Measurements from ENCODE around the gene KRTAP10-5.
"Not testable (repeated sequence)": the region's sequence is repeated elsewhere in the genome, so short reads cannot be mapped to it uniquely, and the experiment has no call there.

KRTAP10-5 gene

DNA sequence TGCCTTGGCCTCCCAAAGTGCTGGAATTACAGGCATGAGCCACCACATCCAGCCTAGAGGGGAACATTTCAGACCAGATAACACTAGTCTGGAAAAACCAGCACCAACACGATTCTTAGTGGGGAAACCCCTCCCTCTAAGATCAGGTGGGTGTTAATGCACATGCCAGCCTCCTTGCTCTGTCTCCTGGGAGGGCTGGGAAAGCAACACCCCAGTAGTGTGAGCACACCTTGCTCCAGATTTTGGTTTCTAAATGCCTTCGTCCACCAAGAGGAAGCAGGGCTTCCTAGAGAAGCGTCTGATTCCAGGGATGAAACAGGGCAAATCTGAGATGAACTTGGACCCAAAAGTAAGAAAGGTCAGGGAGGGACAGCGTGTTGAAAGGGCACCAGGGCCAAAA lies 9.1 kb downstream of the KRTAP10-5 start:
- no peak for DNase-seq

DNA sequence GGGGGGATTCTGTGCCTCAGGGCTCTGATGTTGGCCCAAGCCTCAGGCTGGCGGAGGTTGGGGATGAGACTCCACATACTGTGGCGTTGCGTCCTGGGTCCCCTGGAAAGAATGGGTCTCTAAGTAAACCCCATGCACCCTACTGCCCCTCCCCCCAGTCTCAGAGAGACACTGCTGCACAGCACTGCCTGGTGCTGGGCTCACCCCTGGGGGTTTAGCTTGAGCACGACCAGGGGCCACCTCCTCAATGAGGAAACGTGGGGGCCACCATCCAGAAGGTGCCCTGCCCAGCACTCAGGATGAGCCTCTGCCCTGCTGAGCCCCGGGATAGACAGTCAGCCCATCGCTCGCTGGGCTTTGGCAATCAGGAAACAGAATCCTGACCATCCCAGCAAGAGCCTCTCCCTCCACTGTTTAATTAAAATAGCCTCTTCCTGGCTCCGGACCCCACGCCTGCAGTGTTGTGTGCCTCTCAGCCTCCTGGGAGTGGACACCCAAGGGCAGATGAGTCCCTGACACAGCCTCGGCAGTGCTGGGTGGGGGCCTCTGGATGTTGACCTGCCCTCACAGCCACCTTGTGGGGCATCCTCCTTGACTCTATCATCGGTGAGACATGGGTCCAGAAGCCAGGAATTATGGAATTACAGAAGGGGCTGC lies 10.4 kb downstream of the KRTAP10-5 start:
- no peak for DNase-seq

DNA sequence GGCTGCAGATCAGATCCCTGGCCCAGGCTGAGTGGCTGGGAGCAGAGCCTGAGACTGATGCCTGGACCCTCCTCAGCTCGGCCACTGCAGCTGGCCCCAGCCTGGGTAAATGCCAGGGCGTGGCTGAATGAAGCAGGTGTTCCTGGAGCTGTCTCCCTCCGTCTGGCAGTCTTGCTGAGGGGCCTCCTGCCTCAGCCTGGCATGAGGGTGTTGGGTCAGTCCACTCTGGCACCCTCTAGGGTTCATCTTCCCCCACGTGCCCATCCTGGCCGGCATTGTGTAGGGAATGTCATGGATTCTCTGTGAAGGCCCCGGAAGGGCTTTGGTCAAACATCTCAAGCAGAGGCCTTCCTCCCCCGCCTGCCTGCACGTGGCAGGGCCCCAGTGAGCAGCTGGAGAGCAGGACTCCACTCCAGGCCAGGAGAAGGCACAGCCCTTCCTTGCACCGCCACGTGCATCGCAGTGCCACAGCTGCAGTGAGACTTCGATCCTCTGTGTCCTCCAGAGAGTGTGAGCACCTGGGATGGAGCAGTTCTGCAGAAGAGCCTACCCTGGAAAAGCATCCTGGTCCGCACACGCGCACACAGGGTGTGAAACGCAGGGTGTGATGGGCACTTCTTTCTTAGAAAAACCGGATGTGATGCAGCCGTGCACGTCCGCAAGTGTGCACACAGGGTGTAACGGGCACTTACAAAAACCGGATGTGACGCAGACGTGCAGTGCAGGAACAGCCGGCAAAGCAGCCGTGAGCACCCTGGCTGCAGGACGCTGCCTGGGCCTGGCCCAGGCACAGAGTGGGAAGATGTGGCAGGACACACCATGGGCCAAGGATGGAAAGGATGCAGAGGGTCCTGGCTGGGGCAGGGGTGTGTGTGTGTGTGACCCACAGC lies 11.5 kb downstream of the KRTAP10-5 start:
- DNase-seq = no peak

DNA sequence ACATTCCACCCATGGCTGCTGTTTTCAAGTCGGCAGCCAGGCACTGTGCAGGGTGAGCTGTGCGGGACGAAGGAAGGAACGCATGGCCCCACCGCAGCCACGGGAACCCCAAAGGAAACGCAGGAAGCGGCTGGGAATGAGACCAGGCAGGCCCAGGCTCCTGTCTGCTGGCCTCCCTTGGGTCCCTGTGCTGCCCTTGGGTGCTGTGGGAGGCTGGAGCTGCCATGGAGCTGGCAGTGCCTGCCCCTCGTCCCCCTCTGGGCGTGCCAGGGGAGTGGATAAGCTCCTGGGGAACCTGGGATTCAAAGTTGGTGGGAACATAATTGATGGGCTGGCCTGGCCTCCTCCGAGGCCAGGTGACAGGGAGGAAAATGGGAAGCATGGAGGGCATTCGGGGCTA lies 12.1 kb downstream of the KRTAP10-5 start:
- DNase-seq = no peak

DNA sequence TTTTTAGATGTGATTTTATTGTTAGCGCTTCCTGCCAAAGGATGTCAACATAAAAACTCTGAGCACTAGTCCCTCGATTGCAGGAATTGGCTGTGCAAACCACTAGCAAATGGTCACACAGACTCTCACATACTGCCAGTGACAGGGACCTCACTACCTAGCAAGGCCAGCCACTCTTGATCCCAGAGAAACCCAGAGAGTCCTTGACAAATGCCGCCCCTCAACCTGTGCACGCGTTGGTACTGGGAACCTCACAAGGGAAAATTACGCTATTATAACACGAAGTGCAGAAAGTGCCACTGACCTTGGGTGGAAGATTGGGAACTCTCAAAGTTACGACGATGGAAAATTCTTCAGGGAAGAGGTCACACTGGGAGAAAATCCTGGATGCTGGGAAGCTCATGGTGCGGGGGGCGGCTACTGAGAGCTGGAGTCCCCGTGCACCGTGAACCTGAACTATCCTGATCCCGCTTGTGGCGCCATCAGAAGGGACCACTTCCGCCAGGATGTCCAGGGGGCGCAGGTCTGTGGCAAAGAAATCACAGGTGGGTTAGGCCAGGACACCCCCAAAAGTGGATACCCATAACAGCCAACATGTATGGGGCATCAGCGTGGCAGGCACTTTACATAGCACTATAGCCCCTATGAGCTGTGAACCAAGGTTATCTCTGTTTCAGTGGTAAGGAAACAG lies 12.8 kb downstream of the KRTAP10-5 start:
- DNase-seq = no peak

DNA sequence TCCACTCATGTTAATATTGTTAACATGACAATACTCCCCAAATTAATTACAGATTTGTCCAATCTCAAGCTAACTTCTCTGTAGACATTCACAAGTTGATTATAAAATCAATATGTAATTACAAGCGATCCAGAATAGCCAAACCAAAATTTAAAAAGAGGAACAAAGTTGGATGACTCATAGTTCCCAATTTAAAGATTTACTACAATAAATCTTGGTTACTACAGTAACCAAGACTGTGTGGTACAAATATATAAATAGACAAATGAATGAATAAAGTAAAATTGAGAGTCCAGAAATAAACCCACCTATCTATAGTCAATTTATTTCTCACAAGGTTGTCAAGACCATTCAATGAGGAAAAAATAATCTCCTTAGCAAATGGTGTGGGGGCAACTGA lies 14.0 kb downstream of the KRTAP10-5 start:
- DNase-seq = no peak

DNA sequence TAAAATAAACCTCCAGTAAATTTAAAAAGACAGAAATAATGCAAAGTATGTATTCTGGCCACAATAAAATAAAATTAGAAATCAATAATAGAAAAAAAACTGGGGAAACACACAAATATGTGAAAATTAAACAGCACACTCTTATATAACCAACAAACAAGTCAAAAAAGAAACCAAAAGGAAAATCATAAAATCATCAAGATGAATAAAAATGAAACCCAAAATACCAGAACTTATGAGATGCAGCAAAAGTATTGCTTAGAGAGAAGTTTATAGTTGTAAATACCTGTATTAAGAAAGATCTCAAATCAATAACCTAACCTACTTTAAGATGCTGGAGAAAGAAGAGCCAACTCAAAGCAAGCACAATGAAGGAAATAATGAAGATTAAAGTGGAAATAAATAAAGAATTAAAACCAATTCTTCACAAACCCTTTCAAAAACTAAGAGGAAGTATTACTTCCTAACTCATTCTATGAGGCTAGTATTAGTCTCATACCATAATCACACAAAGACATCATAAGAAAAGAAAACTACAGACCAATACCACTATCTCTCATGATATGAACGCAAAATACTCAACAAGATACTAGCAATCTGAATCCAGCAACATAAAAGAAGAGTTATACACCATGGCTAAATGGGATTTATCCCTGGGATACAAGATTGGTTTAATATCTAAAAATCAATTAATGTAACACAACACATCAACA lies 15.4 kb downstream of the KRTAP10-5 start:
- no peak for DNase-seq

DNA sequence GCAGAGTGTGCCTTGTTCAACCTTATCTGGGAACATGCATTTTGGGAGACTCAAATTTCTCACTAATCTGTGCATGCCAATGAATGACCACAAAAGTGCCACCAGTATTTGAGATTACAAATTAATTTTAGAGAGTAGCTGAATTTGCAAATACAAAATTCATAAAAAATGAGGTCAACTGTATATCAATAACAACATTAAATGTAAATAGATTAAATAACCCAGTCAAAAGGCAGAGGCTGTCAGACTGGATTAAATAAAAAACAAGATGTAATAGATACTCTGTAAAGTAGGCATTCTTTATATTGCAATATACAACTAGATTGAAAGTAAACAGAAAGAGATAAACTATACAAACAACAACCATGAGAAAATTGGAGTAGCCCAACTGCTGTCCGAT lies 16.3 kb downstream of the KRTAP10-5 start:
- DNase-seq = no peak

DNA sequence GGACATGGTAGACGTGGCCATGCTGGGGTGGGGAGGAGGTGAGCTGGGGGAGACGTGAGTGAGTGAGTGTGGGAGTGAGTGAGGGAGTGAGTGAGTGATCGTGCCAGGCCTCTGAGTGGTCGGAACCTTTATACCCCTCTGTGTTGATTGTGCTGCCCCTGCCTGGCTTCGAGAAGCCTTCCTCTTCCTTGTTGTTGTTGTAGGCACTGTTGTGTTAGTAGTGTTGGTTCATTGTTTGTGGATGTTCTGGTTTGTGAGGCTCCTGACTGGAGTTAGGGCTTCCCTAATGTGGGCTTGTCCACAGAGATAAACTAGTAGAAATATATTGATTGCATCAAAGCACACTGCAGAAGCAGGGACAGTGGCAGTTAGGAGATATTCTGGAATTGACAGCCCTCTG lies 21.7 kb downstream of the KRTAP10-5 start, which contains the start of gene KRTAP10-3:
KRTAP10-3 (minus strand) TSS at position 101 of the 400 bp plus-strand sequence; CDS start at position 21, 80 bp downstream.
- DNase-seq = no peak

DNA sequence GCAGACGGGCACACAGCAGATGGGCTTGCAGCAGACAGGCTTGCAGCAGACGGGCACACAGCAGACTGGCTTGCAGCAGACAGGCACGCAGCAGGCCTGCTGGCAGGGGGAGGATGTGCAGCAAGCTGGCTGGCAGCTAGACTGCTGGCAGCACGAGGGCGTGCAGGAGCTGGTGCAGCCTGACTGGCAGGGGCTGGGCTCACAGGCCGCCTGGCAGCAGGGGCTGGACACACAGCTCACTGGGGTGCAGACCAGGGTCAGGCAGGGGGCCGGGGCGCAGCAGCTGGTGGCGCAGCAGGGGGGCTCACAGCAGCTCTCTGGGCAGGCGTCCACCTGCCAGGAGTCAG lies 22.1 kb downstream of the KRTAP10-5 start:
- DNase-seq = not testable (repeated sequence)

DNA sequence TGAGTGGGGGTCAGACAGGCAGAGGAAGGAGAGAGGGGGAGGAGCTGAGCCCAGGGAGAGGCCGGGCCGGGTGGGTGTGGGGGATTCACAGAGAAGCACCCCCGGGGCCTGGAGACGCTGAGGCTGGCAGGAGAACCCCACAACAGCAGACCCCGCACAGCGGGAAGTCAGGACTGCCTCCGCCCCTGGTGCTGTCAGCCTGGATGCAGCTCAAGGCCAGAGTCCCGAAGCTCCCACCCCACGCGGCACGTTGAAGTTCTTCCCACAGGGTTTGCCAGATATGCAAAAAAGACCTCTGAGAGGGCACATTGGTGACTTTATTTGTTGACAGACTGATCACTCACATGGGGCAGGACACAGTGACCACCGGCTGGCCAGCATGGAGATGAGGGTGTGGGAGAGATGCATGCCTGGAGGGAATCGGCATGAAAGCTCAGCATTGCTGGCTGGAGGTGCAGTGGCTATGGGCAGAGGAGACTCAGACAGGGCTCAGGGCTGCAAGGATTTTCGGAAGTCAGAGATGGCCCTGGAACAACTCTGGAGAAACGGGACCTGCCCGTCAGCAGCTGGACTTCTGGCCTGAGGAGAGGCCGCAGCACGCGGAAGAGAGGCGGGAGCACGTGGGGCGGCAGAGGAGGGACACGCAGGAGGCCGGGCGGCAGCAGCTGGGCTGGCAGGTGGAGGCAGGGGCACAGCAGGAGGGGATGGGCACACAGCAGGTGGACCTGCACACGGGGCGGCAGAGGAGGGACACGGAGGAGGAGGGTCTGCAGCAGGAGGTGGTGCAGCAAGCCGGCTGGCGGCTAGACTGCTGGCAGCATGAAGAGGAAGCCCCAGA lies 22.7 kb downstream of the KRTAP10-5 start:
- no peak for DNase-seq

DNA sequence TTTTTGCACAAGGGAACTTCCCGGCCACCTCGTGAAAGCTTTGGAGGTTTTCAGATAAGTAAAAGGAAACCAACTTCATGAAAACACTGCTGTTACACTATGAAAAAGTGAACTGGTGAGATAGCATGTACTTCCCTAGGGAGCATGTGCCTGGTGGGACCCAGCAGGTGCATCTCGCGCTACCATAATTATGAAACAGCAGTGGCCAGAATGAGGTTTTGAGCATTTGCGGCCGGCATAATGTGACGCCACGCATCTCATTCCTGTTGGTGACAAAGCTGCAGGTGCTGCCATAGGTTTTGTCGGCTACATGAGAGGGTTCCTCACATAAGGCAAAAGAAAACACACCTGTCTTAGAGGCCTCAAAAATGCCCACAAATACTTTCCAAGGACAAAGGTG lies 23.5 kb downstream of the KRTAP10-5 start:
- DNase-seq = no peak

DNA sequence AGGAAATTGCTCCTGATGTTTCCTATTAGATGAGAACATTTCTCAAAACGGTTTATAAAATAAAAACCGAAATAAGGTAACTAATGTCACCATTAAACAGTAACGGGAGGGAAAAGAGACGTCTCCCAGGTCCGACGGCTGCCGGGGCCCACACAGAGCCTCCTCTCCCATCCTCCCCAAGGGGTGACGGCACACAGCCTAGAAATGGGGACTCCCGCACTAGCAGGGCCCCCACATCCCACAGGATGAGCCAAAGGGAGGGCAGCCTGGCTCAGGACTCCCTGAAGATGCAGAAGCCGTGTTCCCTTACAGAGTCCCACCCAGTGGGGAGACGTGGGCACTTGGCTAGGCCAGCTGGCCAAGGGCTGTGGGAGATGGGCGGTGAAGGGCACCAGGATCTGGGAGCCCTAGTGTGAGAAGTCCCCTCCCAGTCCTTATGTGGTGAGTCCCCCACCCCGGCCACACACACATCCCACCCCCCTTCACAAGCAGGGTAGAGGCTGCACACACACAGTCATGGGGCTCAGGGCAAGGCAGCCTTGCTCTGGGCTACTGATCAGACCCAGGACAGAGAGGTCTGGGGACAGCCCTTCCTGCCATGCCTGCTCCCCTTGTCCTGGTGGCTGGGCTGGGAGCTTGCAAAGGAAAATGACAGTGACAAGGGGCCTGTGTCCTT lies 25.1 kb downstream of the KRTAP10-5 start:
- DNase-seq = no peak

DNA sequence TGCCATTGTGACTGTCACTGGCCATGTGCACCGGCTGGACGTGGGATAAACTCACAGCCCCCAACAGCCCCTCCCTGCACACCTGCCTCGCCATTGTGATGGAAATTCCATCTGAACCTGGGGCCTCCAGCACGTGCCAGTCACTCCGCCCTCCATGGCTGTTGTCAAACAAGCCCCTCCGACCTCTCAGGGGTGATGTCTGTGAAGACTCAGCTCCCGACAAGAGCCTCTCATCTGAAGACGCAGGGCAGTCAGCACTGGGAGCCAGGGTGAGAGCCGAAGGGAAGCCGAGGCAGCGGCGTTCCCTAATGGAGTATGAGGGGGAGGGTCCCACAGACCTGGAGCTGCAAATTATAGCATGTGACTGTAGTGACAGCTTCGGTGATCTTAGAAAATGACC lies 27.7 kb downstream of the KRTAP10-5 start:
- no peak for DNase-seq

DNA sequence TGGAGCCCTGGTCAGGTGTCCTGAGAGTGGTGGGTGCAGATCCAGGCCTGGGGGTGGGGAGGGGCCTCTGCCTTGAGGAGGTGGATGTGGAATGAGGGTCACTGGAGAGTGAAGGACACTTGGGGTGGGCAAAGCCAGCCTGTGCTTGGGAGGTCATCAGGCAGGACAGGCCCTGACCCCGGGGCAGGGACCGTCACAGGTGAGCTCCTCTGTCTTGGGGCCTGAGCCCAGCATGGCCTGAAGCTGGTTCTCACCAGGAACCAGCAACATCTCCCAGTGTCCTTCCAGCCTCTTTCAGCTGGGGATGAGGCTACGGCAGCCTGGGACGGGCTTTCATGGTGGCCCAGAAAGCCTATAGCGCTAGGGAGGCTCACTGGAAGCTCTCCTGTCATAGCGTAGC lies 28.3 kb downstream of the KRTAP10-5 start:
- no peak for DNase-seq

DNA sequence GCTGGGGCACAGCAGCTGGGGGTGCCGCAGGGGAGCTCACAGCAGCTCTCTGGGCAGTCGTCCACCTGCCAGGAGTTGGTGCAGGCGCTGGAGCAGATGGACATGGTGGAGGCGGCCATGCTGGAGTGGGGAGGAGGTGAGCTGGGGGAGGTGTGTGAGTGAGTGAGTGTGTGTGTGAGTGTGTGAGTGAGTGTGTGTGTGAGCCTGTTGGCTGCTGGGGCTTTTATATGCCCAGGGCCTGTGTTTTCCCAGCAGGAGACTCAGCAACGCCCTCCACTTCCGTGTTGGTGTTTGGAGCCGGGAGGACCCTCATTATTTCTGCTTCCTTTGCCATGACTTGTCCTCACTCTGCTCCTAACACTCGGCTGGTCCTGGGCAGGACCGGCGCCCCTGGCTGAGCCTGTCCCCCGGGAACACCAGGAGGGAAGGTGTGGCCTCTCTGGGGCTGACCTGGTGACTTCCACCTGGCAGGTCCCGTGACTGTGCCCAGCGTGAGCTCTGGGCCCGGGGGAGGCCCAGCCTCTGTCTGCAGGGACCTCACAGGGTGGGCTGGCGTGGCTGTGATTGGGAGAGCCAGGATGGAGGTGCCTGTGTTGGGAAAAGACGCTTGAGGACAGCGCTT lies 29.0 kb downstream of the KRTAP10-5 start, which contains the start of gene KRTAP10-2:
KRTAP10-2 (minus strand) TSS at position 166 of the 622 bp plus-strand sequence; CDS start at position 119, 47 bp downstream.
- no peak for DNase-seq

DNA sequence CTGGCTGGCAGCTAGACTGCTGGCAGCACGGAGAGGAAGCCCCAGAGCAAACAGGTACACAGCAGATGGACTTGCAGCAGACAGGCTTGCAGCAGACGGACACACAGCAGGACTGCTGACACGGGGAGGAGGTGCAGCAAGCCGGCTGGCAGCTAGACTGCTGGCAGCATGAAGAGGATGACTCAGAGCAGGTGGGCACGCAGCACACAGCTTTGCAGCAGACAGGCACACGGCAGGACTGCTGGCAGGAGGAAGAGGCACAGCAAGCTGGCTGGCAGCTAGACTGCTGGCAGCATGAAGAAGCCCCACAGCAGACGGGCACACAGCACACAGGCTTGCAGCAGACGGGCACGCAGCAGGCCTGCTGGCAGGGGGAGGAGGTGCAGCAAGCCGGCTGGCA lies 29.6 kb downstream of the KRTAP10-5 start:
- DNase-seq = peak; percentile 50

DNA sequence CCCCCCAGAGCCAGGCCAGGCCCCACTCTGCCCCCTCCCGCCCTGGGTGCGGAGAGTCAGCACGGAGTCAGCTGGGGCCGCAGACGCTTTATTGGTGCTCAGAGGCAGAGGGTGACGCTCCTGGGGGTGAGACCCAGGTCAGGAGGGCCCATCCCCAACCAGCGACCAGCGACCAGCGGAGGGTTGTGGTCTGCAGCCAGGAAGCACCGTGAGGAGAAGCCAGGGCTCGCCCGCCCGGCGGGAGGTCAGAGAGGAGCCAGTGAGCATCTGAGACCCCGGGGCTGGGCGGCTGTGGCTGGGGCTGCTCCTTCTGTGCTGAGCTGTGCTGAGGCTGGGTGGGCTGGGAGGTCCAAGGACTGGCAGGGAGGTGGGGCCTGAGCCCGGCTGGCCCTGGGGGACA lies 30.1 kb downstream of the KRTAP10-5 start:
- peak; percentile 45 for DNase-seq

DNA sequence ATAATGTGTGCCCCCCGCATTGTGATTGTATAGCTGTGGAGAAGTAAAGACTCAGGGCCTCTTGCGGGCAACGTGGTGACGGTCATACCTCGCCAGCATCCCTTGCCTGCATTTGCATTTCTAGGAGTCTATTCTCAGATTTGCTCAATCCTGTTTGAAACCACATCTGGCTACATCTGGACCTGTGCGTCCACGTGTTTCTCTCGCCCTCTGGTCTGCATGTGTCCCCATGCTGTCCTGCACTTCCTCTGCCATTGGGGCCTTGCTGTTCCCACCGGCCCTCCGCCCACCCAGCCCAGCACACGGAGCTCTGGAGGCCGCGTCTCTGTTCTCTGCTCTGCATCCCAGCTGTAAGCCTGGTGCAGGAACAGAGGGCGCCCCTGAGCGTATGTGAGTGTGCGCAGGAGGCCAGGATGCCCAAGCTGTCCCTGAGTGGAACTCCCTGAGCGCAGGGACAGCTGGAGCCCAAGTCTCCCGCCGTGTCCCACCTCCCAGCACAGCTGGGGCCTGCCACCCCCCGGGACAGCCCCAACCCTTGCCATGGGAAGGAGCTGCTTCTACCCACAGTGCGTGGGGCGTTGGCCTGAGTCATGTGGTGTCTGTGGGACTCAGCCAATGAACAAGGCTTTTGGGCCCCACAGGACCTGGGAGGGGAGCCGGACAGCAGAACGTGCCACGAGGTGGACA lies 30.7 kb downstream of the KRTAP10-5 start:
- no peak for DNase-seq

DNA sequence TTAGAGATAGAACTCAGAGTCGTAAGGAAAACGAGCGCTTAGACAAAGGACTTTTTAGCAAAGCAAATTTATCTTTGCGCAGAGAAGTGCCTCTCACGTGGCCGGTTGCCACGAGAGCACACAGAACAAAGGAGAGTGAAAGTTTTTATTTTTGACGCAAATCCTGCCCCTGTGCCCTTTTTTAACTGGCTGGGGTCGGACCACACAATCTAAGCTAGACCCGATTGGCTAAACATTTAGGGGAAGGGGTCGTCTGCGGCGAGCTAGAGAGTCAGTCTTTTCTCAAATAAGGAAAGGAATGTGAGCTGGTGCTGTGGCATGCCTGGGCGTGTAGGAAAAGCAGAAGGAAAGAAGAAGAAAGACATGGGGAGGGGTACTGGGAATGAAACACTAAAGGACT lies 31.5 kb downstream of the KRTAP10-5 start:
- DNase-seq = peak; percentile 51

Measured in islet precursor cell (in vitro differentiated cells).